ENCODE measurements around the gene KLHDC9.

DNA sequence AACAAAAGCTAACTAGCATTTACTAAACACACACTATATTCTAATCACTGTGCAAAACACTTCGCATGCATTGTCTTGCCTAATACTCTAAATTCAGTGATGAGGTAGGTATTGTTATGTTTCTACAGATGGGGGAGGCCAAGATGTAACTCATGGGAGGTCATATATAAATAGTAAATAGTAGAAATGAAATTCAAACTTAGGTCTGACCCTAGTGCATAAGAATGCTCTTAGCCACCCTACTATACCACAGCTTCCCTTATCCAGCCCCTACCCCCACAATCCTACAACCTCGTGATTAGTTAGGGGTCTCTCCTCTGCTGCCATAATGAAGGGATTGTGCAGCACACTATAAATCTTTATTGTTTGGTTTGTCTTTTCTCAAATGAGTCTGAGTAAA is 16.4 kb downstream of the KLHDC9 start:
- TF ChIP-seq, protein P1, sequence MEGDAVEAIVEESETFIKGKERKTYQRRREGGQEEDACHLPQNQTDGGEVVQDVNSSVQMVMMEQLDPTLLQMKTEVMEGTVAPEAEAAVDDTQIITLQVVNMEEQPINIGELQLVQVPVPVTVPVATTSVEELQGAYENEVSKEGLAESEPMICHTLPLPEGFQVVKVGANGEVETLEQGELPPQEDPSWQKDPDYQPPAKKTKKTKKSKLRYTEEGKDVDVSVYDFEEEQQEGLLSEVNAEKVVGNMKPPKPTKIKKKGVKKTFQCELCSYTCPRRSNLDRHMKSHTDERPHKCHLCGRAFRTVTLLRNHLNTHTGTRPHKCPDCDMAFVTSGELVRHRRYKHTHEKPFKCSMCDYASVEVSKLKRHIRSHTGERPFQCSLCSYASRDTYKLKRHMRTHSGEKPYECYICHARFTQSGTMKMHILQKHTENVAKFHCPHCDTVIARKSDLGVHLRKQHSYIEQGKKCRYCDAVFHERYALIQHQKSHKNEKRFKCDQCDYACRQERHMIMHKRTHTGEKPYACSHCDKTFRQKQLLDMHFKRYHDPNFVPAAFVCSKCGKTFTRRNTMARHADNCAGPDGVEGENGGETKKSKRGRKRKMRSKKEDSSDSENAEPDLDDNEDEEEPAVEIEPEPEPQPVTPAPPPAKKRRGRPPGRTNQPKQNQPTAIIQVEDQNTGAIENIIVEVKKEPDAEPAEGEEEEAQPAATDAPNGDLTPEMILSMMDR (optimal IDR thresholded peaks at IDR 0.05 in 1 of 3, IDR thresholded peaks at IDR 0.05 in 1 of 3, conservative IDR thresholded peaks at IDR 0.05 in 1 of 3; ENCODE audit: extremely low read depth in 1 of 3, insufficient read depth in 2 of 3, low read length in 3 of 3), result no peak
- TF ChIP-seq EZH2 (IDR thresholded peaks at IDR 0.05; ENCODE audit: low read length), result no peak
